Putamen (tissue), 1 donor: ENCODE data around the gene RPS21.
A peak's percentile ranks its signal among the peaks of the same experiment; 100 is the strongest.

ENCODE experiments used
- DNase-seq: peaks from one replicate; pipeline ENCODE4 v3.0.0-alpha.2; 2016; ENCODE audit warnings: low spot score

RPS21 gene

GRCh38 chr20:62426699-62427131 lies 39.8 kb downstream of the RPS21 start:
- DNase-seq: no peak

GRCh38 chr20:62427172-62428001 lies 40.5 kb downstream of the RPS21 start, which contains the start of gene RBBP8NL:
TSS of gene RBBP8NL (minus strand) at chr20:62427539. CDS start at chr20:62419647, 7,892 bp downstream.
- DNase-seq: no peak

GRCh38 chr20:62428002-62428372 lies 41.1 kb downstream of the RPS21 start:
- no peak for DNase-seq

- DNase-seq: no peak
Observed at GRCh38 chr20:62428396-62429295, 41.7 kb downstream of the RPS21 start.

GRCh38 chr20:62429455-62430310 lies 42.8 kb downstream of the RPS21 start:
- DNase-seq: no peak

GRCh38 chr20:62430311-62430853 lies 43.5 kb downstream of the RPS21 start:
- DNase-seq: no peak

GRCh38 chr20:62430866-62431447 lies 44.1 kb downstream of the RPS21 start:
- no peak for DNase-seq

GRCh38 chr20:62433658-62434497 lies 47.0 kb downstream of the RPS21 start:
- peak; percentile 14 for DNase-seq

- no peak for DNase-seq
Observed at GRCh38 chr20:62436692-62437091, 49.8 kb downstream of the RPS21 start.

- no peak for DNase-seq
Observed at GRCh38 chr20:62437496-62437895, 50.6 kb downstream of the RPS21 start.

GRCh38 chr20:62437927-62438326 lies 51.0 kb downstream of the RPS21 start:
- DNase-seq: no peak
